Measurements from ENCODE around the gene FAM151A.

DNA sequence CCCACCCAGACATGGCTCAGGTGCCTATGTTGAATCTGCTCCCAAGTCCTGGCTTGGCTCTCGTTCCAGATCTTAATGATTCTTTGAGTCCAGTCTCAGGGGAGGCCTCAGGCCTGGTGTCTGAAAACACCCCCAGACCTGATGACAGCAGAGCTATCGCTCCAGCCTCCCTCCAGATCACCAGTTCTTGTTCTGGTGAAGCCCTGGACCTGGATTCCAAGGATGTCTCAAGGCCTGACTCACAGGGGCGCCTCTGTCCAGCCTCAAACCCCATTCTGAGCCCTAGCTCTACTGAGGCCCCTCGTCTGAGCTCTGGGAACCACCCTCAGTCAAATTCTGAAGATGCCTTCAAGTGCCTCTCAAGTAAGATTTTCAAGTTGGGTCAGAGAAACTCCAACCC, 29.7 kb upstream of the FAM151A start:
- TF ChIP-seq, protein P1, sequence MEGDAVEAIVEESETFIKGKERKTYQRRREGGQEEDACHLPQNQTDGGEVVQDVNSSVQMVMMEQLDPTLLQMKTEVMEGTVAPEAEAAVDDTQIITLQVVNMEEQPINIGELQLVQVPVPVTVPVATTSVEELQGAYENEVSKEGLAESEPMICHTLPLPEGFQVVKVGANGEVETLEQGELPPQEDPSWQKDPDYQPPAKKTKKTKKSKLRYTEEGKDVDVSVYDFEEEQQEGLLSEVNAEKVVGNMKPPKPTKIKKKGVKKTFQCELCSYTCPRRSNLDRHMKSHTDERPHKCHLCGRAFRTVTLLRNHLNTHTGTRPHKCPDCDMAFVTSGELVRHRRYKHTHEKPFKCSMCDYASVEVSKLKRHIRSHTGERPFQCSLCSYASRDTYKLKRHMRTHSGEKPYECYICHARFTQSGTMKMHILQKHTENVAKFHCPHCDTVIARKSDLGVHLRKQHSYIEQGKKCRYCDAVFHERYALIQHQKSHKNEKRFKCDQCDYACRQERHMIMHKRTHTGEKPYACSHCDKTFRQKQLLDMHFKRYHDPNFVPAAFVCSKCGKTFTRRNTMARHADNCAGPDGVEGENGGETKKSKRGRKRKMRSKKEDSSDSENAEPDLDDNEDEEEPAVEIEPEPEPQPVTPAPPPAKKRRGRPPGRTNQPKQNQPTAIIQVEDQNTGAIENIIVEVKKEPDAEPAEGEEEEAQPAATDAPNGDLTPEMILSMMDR (IDR thresholded peaks at IDR 0.05) = no peak
- TF ChIP-seq POLR2A (IDR thresholded peaks at IDR 0.05) = no peak

Measured in adrenal gland (tissue), 5 donors.